HG03175 (cell line): ENCODE measurements around the gene SH2D6.
"Not testable (repeated sequence)": the region's sequence is repeated elsewhere in the genome, so short reads cannot be mapped to it uniquely, and the experiment has no call there.

Experiments used
- ATAC-seq: cut with Tn5 transposase; IDR thresholded peaks from one replicate; pipeline ENCODE4 v1.9.1; 2021; ENCODE audit warnings: mild to moderate bottlenecking, moderate library complexity; ENCODE audit not compliant: unreplicated experiment

The SH2D6 gene

DNA sequence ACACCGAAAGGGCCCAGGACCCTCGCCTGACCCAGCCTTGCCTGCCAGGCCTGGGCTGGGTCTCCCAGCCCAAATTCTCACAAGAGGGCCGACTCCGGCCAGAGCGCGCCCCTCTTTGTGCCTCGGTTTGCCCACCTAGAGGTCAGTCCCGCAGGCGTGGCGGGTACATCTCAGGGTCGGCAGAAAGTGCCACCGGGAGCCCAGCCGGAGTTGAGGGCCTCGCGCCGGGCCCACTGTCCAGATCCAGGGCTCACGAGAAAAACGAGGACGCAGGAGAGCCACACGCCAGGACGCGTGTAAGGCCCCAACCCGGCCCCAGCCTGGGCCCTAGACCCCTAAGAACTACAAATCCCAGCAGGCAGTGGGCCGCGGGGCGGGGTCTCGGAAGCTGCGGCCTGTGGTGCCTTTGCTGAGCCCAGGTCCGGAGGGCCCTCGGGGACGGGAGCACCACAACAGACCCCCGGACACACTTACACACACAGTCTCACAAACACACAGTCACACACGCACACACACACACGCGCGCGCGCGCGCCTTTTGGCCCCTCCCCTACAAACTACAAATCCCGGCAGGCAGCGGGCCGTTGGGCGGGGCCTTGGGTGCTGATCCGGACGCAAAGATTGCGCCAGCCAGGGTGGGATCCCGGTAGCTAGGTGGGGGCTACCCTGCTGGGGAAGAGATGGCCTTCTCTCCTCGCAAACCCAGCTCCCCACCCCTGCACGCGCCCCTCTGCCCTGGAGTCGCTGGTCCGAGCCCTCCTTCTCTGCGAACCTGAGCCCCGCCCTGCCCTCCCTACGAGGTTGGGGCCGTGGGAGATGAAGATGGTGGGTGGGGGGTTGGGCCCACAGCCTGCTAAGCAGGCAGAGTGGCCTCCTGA is at the start of gene SH2D6:
SH2D6 (plus strand) TSS at position 583 of the 877 bp plus-strand sequence. CDS start 10,752 bp downstream, outside the sequence.
- peak; percentile 89 for ATAC-seq

DNA sequence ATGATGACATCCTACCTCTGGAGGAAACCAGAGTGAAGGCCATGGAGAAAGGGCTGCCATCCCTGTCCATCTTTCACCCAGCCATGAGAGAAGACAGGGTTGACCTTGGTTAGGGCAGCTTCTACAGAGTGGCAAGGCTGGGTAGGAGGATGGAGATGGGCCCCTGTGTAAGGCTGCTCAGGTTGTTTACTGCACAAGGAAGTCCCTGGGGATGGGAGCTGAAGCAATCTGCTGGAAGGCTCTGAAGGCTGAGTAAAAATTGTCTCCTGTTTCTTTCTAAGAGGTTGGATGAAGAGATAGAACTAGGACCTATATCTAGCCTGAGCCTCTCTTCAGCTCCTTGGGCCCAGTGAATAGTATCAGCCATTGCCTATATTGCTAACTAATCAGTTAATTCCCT is 49.6 kb upstream of the SH2D6 start:
- no peak for ATAC-seq

DNA sequence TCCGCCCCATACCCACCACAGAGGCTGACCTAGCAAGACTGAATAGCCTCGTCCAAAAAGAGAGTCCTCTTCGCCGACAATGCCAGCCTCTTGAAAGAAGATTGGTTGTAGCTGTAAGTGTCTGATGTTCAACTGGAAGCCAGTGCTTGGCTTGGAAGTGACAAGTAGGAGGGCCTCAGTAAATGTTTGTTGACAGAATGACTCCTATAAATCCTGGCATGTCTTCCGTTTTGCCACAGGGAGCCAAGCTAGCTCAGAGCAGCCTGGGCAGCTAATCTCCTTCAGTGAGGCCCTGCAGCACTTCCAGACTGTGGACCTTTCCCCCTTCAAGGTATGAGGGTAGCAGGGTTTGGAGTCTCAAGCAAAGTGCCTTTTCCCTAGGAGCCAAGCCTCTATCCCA is 49.0 kb upstream of the SH2D6 start:
- ATAC-seq: no peak

DNA sequence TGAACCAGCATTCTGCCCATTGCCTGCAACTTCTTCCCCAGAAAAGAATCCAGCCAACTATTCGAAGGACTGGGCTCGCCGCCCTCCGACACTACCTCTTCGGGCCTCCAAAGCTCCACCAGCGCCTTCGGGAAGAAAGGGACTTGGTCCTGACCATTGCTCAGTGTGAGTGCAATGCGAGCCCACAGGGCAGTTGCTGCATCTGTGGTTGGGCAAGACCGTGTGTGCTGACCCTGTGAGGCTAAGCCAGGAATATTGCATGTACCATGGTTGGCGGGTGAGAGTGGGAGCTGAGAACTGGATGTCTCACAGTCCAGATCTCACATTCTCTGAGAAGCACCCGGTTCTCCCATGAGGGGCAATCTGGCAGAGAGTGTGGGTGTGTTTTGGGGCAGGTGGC is 47.5 kb upstream of the SH2D6 start:
- ATAC-seq: no peak

DNA sequence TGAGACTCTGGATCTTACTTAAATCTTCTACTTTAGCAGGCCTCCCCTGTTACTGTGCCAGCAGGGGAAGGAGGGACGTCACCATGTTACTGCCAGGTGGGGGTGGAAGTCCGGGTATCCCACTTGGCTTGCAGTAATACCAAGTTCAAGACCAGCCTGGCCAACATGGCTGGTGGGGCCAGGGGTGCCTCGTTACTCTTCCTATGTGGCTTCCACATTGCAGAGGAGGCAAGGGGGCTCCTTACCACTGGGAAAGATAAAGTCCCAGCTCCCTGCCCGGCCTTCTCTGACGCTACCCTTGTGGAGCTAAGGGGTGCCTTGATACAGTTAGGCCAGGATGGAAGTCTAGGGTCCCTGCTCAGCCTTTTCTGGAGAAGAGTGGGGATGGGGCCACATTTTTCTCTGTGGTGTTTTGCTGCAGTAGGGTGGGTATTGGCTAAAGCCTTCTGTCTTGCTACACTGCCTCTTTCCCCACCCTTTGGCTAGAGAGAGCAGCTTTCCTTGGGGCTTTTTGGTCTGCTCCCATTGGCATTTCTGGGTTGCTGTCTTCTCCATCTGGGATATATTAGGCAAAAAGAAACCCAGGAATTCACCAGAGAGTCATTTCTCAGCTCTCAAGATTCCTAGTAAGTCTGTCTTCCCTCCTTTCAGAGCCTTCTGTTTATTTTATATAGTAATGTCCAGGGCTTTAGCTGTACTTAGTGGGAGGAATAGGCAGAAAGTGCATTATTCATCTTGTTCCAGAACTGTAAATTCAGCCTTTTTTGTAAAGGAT is 42.0 kb upstream of the SH2D6 start:
- ATAC-seq: no peak

DNA sequence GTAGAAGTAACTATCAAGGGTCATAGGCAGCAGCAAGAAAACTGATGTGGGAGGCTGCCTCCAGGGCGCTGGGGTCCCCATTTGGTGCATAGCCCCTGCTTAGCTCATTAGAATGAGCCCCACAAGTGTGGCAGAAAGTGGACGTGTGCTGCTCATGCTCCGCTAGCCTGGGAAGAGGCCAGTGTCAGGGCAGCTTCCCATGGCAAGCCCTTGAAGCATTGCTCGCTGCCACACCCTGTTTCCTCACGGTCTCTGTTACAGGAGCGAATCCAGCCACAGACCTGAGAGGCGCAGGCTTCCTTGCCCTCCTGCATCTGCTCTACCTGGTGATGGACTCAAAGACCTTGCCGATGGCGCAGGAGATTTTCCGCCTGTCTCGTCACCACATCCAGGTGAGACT is 41.4 kb upstream of the SH2D6 start:
- no peak for ATAC-seq

DNA sequence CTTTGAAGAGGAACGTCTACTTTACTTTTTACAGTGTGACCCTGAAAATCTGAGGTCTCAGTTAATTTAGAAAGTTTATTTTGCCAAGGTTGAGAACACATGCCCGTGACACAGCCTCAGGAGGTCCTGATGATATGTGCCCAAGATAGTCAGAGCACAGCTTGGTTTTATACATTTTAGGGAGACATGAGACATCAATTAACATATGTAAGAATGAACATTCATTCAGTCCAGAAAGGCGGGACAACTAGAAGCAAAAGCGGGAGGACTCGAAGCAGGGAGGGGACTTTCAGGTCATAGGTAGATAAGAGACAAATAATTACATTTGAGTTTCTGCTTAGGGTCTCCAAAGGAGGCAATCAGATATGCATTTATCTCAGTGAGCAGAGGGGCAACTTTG is 40.3 kb upstream of the SH2D6 start:
- no peak for ATAC-seq

DNA sequence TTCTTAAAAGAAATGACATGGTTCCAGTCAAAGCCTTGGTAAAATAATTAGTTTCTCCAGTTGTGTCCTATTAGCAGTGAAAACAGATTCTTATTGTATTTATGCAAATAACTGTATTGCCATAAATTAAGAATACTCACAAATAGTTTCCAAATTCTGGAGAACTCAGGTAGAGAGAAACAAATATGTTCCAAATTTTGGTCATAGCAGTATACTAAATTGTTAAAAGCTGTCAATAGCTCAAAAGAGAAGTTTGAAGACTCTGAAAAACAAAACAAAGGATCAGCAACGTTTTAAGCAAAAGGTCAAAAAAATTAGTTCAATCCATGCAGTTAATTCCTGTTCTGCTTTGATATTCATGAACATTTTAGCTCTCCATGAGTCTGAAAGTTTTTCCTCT is 38.5 kb upstream of the SH2D6 start:
- no peak for ATAC-seq

DNA sequence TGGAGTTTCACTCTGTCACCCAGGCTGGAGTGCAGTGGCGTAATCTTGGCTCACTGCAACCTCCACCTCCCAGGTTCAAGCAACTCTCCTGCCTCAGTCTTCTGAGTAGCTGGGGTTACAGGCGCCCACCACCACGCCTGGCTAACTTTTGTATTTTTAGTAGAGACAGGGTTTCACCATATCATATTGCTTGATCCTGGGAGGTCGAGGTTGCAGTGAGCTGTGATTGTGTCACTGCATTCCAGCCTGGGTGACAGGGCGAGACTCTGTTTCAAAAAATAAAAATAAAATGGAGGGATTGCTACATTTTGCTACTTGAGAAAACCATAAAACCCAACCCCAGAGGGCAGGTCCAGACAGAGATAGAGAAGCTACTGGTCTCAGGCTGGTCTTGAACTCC is 35.4 kb upstream of the SH2D6 start:
- ATAC-seq: not testable (repeated sequence)

DNA sequence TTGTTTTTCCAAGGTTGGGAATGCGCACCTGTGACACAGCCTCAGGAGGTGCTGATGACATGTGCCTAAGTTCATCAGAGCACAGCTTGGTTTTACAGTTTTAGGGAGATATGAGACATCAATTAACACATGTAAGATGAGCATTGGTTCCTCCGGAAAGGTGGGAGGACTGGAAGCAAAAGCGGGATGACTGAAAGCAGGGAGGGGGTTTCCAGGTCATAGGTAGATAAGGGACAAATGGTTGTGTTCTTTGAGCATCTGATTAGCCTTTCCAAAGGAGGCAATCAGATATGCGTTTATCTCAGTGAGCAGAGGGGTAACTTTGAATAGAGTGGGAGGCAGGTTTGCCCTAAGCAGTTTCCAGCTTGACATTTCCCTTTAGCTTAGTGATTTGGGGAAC is 34.7 kb upstream of the SH2D6 start:
- ATAC-seq: no peak

DNA sequence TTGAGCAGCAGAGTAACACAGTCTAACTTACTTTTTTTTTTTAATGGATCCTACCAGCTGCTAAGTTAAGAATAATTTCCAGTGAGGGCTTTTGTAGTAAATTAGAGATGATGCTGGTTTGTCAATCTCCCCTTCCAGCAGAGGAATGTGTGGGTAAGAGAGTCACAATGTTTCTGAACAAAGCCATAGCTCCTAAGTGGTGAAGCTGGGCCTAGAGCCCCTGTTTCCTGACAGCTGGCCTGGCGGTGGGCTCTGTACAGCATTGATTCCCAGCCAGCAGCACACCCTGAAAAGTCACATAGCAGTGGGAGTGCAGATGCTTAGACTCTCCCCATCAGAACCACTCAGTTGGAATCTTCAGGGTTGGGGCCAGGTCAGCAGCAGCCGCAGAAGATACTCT is 32.8 kb upstream of the SH2D6 start:
- ATAC-seq: no peak

DNA sequence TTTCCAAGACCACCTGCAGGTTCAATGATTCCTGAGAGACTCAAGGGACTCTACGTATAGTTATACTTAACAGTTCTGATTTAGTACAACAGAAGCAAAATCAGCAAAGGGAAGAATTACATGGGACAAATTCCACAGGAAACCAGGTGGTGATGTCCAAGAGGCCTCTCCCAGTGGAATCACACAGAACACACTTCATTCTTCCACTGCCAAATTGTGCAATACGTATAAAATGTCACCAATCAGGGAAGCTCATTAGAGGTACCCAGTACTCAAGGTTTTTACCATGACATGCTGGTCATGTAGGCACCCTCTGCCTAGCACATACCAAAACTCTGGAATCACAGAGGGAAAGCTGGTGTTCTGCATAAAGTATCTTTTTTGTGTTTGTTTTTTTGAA is 30.8 kb upstream of the SH2D6 start:
- no peak for ATAC-seq

DNA sequence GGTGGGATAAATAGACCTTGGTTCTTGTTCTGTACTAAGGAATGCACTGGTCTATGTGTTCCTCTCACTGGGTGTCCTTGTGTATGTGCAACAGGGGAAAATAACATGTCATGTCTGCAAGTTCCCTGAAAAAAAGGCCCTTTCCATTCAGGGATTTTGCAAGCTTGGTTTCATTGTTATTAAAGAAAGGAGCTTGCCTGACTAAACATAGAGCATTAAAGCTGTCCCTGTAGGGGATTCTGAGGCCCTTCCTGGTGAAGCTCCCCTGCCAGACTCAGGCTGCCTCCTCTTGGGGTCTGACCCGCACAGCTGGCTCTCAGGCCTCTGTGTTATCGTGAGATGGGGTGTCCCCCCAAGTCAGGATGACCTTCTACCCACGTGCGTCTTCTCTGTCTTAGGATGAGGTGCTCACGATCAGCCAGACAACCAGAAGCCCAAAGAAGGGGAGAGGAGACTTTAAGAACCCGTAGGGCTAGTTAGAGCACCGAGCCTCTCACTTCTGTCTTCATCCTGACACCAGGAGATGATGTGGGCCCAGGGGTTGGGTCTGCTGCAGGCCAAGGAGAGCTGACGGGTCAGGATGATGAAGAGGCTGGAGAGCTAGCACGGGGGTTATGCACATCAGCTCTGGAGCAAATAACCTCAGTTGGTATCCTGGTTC is 29.5 kb upstream of the SH2D6 start:
- no peak for ATAC-seq

DNA sequence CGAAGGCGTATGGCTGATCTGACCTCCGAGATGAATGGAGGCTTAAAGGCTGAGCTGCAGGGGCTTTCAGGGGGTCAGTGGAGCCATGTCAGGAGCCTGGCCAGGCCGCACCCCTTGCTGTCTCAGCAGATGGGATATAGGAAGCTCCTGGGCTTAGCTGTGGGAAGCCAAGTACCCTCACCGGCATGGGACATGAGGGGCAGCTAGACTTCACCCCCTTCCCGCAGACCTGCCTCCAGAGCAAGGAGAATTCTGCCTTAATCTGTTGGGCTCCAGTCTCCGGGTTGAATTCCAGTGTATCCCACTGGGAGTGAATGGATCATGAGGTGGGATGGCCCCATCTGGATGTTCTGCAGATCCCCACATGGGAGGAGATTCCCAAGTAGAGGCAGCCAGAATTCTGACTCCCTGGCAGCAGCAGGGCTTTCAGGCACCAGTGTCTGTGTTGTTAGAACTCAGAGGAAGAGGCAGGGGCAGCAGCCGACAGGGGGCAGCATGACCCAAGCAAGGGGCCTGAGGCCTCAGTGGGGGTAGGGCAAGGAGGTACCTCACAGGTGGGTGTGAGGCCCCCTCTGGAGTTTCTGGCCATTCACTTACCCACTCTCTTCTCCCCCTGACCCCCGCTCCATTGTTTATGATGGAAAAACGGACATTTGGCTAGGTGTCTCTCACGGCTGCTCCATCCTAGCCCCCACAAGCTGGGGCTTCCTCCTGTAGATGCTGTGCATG is 27.4 kb upstream of the SH2D6 start:
- ATAC-seq: no peak

DNA sequence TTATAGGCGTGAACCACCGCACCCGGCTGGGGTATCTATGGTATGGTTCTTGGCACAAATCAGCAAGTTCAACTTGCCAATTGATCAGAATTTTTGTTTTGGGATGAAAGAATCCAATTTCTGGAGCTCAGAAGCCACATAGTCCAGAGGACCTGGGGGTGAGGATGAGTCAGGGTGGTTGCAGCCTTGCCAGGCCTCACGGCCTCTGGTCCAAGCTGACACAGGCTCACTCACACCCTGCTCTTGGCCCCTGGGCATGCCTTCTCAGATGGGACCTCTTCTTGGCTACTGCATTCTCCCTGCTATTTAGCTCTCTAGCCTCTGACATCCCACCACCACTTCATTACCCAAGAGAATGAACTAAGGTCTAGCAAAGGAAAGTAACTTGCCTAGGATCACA is 24.7 kb upstream of the SH2D6 start:
- ATAC-seq: no peak

DNA sequence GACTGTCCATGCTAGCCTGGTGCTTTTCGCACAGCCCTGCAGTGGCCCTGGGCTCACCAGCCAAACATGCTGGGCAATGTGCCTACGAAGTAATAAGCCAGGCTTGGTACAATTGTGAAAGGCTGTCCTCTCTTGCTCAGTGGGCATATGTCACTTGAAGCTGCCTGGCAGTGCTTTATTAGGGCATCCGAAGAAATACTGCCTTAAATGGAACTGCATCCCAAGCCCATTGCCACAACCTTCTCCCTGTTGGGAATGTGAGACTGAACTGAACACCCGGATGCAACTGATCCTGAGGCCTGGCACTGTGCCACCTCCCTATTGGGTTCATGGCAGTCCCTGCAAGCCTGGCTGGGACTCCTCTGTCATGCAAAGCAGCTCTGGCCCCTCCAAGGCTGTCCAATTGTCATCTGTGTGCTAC is 24.2 kb upstream of the SH2D6 start:
- ATAC-seq: no peak

DNA sequence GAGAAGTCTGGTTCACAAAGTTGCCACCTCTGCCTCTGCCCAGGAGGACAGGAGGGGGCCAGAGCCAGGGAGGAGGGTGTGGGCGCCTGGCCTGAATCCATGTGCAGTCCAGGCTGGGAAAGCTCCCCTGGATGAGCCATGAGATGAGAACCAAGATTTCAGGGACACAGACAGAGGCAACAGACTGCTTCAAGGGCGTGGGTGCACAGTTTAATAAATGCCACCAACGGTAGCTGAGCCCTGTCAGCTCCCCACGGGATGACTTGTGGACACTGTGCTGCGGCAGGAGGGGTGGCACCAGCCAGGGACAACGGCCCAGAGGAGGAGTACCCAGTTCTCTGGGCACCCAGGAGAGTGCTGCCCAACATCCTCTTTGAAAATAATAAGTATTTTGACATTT is 23.5 kb upstream of the SH2D6 start:
- ATAC-seq: no peak

DNA sequence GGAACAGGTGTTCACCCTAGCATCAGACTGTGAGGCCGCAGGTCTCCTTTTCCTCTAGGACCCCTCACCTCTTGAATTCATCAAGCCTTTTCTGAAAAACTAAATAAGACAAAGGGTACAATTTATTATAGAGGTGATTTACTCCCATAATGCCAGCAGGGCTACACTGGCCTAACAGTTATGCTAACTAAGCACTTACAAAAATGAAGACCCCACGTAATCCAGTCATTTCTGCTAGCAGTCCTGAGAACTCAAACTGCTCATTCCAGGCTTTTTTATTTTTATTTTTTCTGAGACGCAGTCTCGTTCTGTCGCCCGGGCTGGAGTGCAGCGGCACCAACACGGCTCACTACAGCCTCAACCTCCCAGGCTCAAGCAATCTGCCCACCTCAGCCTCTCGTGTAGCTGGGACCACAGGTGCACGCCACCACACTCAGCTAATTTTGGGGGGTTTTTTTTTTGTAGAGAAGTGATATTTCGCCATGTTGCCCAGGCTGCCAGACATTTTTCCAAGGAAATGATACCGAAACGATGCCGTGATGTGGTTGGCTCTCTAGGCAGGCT is 22.5 kb upstream of the SH2D6 start:
- no peak for ATAC-seq

DNA sequence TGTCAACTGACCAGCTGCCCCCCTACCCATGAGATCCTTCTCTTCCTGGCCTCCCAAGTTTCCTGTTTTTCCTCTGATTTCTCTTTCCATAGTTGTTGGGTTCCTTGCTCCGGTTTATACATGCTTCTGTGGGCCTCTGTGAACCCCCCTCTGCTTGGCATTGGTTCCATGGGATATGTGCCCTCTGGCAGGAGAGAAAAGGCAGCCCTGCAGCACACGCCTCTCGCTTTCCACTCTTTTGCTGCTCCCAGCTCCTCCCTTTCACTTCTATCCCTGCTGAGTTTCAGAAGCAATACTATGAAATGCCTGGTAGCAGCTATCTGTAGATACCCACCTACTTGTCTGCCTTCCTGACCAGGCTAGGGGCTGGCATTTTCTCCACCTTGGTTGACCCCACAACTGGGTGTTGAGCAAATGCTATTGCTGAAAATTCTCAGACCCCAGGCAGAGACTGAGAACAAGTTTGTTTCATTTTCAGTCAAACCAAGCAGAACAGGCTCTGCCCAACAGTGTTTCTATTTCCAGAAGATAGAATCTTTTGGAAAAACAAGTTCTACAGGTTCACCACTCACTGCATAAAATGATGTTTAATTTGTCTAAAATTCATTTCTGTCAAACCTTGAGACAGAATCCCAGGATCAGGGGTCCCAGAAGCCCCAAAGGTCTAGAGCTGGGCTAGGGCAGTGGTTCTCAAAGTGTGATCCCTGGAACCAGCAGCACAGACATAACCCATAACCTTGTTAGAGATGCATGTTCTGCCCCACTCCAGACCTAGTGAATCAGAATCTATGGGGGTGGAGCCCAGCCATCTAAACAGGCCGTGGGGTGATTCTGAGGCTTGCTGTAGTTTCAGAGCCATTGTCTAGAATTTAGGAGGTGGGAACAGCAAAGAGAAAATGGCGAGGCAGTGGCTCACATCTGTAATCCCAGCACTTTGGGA is 21.7 kb upstream of the SH2D6 start:
- no peak for ATAC-seq

DNA sequence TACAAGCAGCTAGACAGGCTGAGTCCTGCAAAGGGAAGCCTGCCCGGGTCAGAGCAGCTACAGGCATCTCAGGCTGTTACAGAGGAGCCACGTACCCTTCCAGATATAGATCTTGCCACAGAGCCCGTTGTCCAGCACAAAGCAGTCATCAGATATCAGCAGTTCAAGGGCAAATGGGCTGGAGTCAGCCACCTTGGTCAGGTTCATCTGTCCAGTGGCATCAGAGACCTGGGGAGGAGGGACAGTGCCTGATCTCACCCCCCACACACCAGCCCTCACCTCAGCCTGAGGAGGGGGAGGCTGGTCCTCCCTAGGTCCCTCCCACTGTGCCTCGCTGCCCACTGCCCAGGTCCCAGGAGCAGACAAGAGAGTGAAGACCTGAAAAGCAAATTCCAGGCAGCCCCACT is 20.6 kb upstream of the SH2D6 start:
- no peak for ATAC-seq
